ENCODE data around the gene MARVELD1. TPM values are rescaled to one million over a fixed set of nuclear protein-coding genes. Genes with fewer than 3 reads are reported as not detected.

The MARVELD1 gene
- total and polyA plus RNA-seq, 3 donors from 2014 or later = 8.7 to 21.9 (median 13.6) TPM

DNA sequence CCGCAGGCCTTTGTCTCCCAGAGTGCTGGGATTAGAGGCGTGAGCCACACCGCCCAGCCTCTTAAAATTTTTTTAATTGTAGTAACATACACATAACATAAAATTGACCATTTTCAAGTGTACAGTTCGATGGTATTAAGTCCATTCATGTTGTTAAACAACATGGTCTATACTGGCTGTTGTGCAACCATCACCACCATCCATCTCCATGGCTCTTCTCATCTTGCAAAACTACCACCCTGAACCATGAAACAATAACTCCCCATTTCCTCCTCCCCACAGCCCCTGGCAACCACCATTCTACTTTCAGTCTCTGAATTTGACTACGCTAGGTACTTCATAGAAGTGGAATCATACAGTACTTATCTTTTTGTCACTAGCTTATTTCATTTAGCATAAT is 15.5 kb downstream of the MARVELD1 start:
- Histone ChIP-seq H3K4me1 (no peaks in the 10 kb centered on the region), H3K27me3 (no peaks in the 10 kb centered on the region), H3K27ac (no peak overlapping the region), H3K36me3 (ENCODE audit: low read depth, missing control alignments) (no peaks in the 10 kb centered on the region), H3K4me3 (no peak overlapping the region), H3K9me3 (no peaks in the 10 kb centered on the region)
- no peak for DNase-seq
- TF ChIP-seq, protein P1, sequence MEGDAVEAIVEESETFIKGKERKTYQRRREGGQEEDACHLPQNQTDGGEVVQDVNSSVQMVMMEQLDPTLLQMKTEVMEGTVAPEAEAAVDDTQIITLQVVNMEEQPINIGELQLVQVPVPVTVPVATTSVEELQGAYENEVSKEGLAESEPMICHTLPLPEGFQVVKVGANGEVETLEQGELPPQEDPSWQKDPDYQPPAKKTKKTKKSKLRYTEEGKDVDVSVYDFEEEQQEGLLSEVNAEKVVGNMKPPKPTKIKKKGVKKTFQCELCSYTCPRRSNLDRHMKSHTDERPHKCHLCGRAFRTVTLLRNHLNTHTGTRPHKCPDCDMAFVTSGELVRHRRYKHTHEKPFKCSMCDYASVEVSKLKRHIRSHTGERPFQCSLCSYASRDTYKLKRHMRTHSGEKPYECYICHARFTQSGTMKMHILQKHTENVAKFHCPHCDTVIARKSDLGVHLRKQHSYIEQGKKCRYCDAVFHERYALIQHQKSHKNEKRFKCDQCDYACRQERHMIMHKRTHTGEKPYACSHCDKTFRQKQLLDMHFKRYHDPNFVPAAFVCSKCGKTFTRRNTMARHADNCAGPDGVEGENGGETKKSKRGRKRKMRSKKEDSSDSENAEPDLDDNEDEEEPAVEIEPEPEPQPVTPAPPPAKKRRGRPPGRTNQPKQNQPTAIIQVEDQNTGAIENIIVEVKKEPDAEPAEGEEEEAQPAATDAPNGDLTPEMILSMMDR (IDR thresholded peaks at IDR 0.05) = no peak
- WGBS, 2 donors = 95 to 96% methylated on average over 5 of the region's 5 CpGs
- intact Hi-C loops (cut with DNase I; ENCODE audit: low total_unique reads) = no loop called here

DNA sequence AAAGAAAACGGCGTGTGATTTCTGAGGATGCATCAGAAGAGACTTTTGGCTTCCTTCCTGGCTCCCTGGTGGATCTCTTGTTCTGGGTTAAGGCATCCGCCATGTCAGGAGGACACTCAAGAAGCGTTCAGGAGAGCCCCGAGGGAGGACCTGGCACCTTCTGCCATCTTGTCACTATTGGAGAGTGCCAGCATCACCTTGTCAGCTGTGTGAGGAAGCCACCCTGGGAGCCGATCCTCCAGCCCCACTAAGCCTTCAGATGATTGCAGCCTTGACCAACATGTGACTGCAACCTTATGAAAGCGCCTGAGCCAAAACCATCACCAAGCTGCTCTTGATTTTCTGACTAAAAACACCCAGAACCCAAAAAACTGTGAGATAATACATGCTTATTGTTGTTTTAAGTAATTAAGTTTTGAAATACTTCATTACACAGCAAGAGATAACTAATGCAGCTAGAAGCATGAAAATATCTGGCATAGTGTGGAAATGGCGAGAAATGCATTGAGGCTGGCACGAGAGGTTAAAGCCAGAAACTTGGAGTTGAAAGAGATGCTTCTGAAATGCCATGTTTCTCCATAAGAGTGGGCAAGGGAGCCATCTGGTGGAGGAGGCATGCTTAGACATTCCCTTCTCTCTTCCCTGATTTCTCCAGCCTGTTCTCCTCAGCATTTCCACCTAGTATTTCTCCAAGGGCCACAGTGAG is 18.0 kb downstream of the MARVELD1 start:
- no peaks in the 10 kb centered on the region for H3K4me1 ChIP-seq
- WGBS, 2 donors = 68 to 73% methylated on average over 9 of the region's 9 CpGs
- H3K36me3 ChIP-seq (ENCODE audit: low read depth, missing control alignments) = no peaks in the 10 kb centered on the region
- no peaks in the 10 kb centered on the region for H3K27me3 ChIP-seq
- no peak overlapping the region for H3K4me3 ChIP-seq
- TF ChIP-seq, protein P1 (IDR thresholded peaks at IDR 0.05) = peak; percentile 68 to 84 (median 76)
- TF ChIP-seq POLR2A (IDR thresholded peaks at IDR 0.05) = no peak
- intact Hi-C loops (cut with DNase I; ENCODE audit: low total_unique reads) = loop anchor here (10.0 kb wide), 1 partner anchor 47 kb away; the partner anchor contains the start of gene AVPI1
- H3K9me3 ChIP-seq = no peaks in the 10 kb centered on the region
- peak; percentile 82 for DNase-seq
- no peak overlapping the region for H3K27ac ChIP-seq

DNA sequence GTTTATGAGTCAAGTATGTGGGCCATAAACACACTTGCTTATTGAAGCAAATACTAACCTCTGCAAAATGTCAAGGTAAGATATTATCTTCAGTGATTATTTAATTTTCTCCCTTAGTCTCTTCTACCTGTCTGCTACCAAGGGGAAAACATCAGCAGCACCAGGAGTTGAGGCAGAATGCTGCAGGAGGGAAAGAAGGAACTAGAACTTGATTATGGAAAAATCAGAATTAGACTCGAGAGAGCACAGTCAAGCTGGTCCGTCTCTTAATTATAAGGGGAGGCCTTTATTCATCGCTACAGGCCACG is 18.5 kb downstream of the MARVELD1 start:
- intact Hi-C loops (cut with DNase I; ENCODE audit: low total_unique reads) = loop anchor here (10.0 kb wide), 1 partner anchor 47 kb away; the partner anchor contains the start of gene AVPI1

DNA sequence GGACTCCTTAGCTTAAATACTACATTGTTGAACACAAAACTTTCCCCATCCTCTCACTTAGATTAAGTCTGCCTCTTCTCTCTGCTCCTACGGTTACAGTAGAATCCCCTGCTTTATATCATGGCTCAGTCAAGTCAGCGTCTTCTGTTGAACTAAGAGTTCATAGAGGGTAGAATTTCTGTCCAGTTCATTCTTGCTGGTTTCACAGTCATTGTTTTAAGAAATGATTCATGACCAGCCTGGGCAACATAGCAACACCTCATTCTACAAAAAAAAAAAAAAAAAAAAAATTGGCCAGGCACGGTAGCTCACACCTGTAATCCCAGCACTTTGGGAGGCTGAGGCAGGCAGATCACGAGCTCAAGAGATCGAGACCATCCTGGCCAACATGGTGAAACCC is 19.7 kb downstream of the MARVELD1 start:
- H3K36me3 ChIP-seq (ENCODE audit: low read depth, missing control alignments) = no peaks in the 10 kb centered on the region
- no peaks in the 10 kb centered on the region for H3K27me3 ChIP-seq
- 83 to 84% methylated on average over 5 of the region's 5 CpGs for WGBS, 2 donors
- H3K4me3 ChIP-seq = no peak overlapping the region
- no peak overlapping the region for H3K27ac ChIP-seq
- no peaks in the 10 kb centered on the region for H3K9me3 ChIP-seq
- no peak for DNase-seq
- no peak for TF ChIP-seq POLR2A (IDR thresholded peaks at IDR 0.05)
- TF ChIP-seq, protein P1 (IDR thresholded peaks at IDR 0.05) = no peak
- intact Hi-C loops (cut with DNase I; ENCODE audit: low total_unique reads) = loop anchor here (10.0 kb wide), 1 partner anchor 48 kb away; the partner anchor contains the start of gene AVPI1
- H3K4me1 ChIP-seq = peaks cover 6% of the 10 kb centered on the region

More for the DNA sequence above, 18.5 kb downstream of the MARVELD1 start:
- TF ChIP-seq, protein P1 (IDR thresholded peaks at IDR 0.05) = no peak
- TF ChIP-seq POLR2A (IDR thresholded peaks at IDR 0.05) = no peak
- H3K4me3 ChIP-seq = no peak overlapping the region
- no peaks in the 10 kb centered on the region for H3K9me3 ChIP-seq
- H3K27ac ChIP-seq = no peak overlapping the region
- no peaks in the 10 kb centered on the region for H3K36me3 ChIP-seq (ENCODE audit: low read depth, missing control alignments)
- no peak for DNase-seq
- H3K27me3 ChIP-seq = no peaks in the 10 kb centered on the region
- H3K4me1 ChIP-seq = no peaks in the 10 kb centered on the region
- 68 to 76% methylated on average over 4 of the region's 4 CpGs for WGBS, 2 donors

DNA sequence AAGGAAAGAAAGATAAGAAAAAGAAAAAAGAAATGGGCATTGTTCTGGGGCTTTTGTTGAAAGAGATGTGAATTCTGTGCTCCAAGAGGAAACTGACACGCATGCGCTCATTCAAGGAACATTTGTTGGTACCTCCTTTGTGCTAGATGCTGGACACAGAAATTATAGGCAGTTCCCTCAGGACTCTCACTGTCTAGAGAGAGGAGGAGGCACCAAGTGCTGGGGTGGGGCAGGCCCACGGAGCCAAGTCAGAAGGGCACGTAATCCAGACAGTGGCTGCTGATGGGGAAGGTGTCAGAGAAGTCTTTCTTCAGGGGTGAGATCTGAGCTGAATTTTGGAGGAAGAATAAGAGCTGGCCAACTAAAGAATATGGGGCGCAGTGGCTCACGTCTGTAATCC is 20.5 kb downstream of the MARVELD1 start:
- intact Hi-C loops (cut with DNase I; ENCODE audit: low total_unique reads) = loop anchor here (10.0 kb wide), 1 partner anchor 49 kb away; the partner anchor contains the start of gene AVPI1
- 81 to 90% methylated on average over 6 of the region's 6 CpGs for WGBS, 2 donors
- no peak for DNase-seq

More for the DNA sequence above, 20.5 kb downstream of the MARVELD1 start:
- Histone ChIP-seq H3K27ac (no peak overlapping the region), H3K36me3 (ENCODE audit: low read depth, missing control alignments) (no peaks in the 10 kb centered on the region), H3K9me3 (no peaks in the 10 kb centered on the region), H3K4me3 (no peak overlapping the region), H3K27me3 (no peaks in the 10 kb centered on the region), H3K4me1 (peaks cover 10% of the 10 kb centered on the region)
- TF ChIP-seq, protein P1 (IDR thresholded peaks at IDR 0.05) = no peak
- no peak for TF ChIP-seq POLR2A (IDR thresholded peaks at IDR 0.05)

Measured in testis (tissue), 3 donors.